22Rv1 (cell line): Measurements from ENCODE around the gene SV2C.

Experiments
- H3K27ac ChIP-seq: fragments of 450-650 bp; 2 replicates; pipeline ENCODE4 v1.5.1; 2017
- CTCF ChIP-seq: fragments of 450-650 bp; IDR thresholded peaks from 2 replicates; pipeline ENCODE4 v1.5.1; 2017; ENCODE audit warnings: mild to moderate bottlenecking
- ZFX ChIP-seq: fragments of 450-650 bp; IDR thresholded peaks from 2 replicates; pipeline ENCODE4 v1.6.1; 2017; ENCODE audit warnings: antibody characterized with exemption, borderline replicate concordance

SV2C gene

GRCh38 chr5:76204713-76205112 is 121.5 kb downstream of the SV2C start:
- H3K27ac ChIP-seq, result no peak overlapping the region
- no peak for TF ChIP-seq CTCF
- TF ChIP-seq ZFX, result no peak

- no peak overlapping the region for H3K27ac ChIP-seq
- TF ChIP-seq CTCF (no peak), ZFX (no peak)
These were observed 123.9 kb downstream of the SV2C start for GRCh38 chr5:76207120-76207519.

DNA sequence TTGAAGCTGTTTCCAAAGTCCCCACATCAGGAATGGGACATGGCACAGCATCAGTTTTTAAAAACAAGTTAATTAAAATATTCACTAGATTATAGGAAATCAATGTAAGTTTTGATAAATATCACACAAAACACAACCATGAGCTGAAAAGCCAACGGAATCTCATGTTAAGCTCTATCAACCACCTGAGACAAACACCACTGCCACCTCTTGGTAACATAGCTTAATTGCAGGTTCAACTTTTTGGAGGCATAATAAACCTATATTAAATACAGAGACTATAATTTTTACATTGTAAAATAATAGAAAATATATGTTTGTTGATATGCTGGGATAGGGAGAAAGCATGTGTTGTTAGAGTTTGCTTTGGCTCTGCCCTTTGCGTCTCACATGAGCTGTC is 126.1 kb downstream of the SV2C start:
- no peak overlapping the region for H3K27ac ChIP-seq
- TF ChIP-seq ZFX (no peak), CTCF (peak; percentile 41)

DNA sequence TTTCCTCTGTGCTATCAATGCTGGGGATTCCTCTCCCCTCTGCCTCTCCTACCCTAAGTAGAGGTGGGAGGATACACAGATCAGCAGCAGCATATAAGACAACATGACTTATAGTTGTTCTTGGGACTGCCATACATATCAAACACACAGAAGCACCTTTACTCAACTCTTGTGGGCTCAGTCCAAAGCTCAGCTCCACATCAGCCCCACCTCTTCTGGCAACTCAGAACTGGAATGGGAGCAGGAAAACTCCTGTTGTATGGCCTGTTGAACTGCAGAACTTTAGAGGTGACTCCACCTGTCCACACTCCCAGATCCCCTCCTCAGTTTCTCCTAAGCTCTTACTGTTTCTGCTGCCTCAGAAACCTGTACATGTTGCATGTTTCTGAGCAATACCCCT is 127.8 kb downstream of the SV2C start:
- TF ChIP-seq CTCF (no peak), ZFX (no peak)
- no peak overlapping the region for H3K27ac ChIP-seq

DNA sequence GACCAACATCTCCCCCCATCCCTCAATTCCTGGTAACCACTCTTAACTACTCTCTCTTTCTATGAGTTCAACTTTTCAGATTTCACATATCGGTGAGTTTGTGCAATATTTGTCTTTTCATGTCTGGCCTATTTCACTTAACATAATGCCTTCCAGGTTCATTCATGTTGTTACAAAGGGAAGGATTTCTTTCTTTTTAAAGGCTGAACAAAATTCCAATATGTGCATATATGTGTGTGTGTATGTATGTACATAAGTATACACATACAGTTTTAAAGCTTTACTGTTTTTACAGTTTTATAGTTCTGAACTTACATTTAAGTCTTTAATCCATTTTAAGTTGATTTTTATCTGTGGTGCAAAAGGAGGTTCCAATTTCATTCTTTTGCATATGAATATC is 130.7 kb downstream of the SV2C start:
- H3K27ac ChIP-seq, result no peak overlapping the region
- TF ChIP-seq ZFX (no peak), CTCF (no peak)

- no peak for TF ChIP-seq CTCF
- no peak for TF ChIP-seq ZFX
- no peak overlapping the region for H3K27ac ChIP-seq
These were observed 133.6 kb downstream of the SV2C start for GRCh38 chr5:76216748-76217147.

DNA sequence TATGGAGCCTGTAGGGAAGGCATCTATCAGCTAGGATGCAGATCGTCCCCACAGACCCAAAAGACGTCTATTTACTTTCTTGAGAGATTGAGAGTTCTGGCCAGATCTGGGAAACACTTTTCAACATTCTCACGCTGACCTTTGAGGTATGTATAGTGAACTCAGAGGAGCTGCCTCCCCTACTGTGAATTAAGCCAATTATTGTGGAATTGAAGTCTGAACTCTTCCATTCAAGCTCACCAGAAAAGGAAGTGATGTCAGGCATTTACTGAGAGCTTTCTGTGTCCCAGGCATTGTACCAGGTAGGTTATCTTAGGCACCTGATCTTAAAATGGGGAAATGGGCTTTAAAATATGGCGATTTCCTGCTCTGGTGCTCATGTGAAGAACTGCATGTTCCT is 136.5 kb downstream of the SV2C start:
- no peak overlapping the region for H3K27ac ChIP-seq
- TF ChIP-seq CTCF, result no peak
- no peak for TF ChIP-seq ZFX
